ENCODE measurements around the gene SF3B6.

DNA sequence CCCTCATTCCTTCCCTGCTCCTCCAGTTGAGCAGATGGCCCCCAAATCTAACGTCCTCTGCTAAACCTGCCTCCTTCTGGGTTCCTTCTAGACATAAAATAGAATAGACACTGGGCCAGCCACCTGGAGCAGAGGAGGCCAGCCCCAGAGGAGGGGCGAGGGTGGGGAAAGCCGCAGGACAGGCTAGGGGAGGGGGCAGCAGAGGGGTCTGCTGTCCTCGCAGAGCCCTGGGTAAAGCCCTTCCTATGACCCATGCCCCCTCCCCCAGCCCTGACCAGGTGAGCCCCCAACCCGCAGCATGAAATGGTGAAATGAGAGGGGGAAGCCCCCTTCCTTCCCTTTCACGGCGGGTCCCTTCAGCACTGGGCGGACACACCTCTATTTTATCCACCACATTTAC lies 58.4 kb downstream of the SF3B6 start:
- TF ChIP-seq, protein P1, sequence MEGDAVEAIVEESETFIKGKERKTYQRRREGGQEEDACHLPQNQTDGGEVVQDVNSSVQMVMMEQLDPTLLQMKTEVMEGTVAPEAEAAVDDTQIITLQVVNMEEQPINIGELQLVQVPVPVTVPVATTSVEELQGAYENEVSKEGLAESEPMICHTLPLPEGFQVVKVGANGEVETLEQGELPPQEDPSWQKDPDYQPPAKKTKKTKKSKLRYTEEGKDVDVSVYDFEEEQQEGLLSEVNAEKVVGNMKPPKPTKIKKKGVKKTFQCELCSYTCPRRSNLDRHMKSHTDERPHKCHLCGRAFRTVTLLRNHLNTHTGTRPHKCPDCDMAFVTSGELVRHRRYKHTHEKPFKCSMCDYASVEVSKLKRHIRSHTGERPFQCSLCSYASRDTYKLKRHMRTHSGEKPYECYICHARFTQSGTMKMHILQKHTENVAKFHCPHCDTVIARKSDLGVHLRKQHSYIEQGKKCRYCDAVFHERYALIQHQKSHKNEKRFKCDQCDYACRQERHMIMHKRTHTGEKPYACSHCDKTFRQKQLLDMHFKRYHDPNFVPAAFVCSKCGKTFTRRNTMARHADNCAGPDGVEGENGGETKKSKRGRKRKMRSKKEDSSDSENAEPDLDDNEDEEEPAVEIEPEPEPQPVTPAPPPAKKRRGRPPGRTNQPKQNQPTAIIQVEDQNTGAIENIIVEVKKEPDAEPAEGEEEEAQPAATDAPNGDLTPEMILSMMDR (IDR thresholded peaks at IDR 0.05; ENCODE audit: low read length), result no peak
- no peak for TF ChIP-seq EZH2 (IDR thresholded peaks at IDR 0.05; ENCODE audit: borderline replicate concordance, low read length)

Data from OCI-LY1 (cell line).